Natural killer cell (primary cell): ENCODE data around the gene FANCG. TPM values are rescaled to one million over a fixed set of nuclear protein-coding genes. Genes with fewer than 3 reads are reported as not detected.

Experiments
- ATAC-seq, 3 donors: fragments of 150-1000 bp in 2 of 3; fragments of 200-7000 bp in 1 of 3; cut with Tn5 transposase; 1 replicate in 1 of 3; 2 replicates in 2 of 3; pipeline ENCODE4 v1.10.0; 2021; ENCODE audit warnings: mild to moderate bottlenecking in 2 of 3, moderate library complexity in 2 of 3
- DNase-seq, 2 donors: peaks; one replicate each; pipeline versions ENCODE4 v3.0.0 to v3.0.0-alpha.2; 2013 to 2021; ENCODE audit warnings: mixed read lengths in 1 of 2
- H3K27ac ChIP-seq: one replicate; pipeline ENCODE4 v1.5.1; 2013; ENCODE audit warnings: mild to moderate bottlenecking, low read length
- H3K27me3 ChIP-seq: one replicate; pipeline ENCODE4 v1.6.1; 2013; ENCODE audit warnings: low read length; ENCODE audit not compliant: control insufficient read depth, insufficient read depth
- H3K36me3 ChIP-seq: one replicate; pipeline ENCODE4 v1.6.1; 2013; ENCODE audit warnings: low read length; ENCODE audit not compliant: control insufficient read depth, insufficient read depth
- H3K4me1 ChIP-seq: one replicate; pipeline ENCODE4 v1.6.1; 2013; ENCODE audit warnings: low read length; ENCODE audit not compliant: control insufficient read depth, insufficient read depth
- H3K4me3 ChIP-seq: one replicate; pipeline ENCODE4 v1.5.1; 2013; ENCODE audit warnings: low read length
- H3K9me3 ChIP-seq: one replicate; pipeline ENCODE4 v1.6.1; 2013; ENCODE audit warnings: low read length; ENCODE audit not compliant: control insufficient read depth, insufficient read depth
- H3K27ac Mint-ChIP-seq, 2 donors: one replicate each; pipeline ENCODE4 v1.8.0; 2022; ENCODE audit warnings: mild to moderate bottlenecking in 2 of 2, mixed read lengths in 2 of 2, moderate library complexity in 1 of 2
- H3K27me3 Mint-ChIP-seq, 2 donors: one replicate each; pipeline ENCODE4 v1.8.0; 2022; ENCODE audit warnings: low read depth in 2 of 2, mixed read lengths in 2 of 2
- H3K36me3 Mint-ChIP-seq: one replicate; pipeline ENCODE4 v1.8.0; 2022; ENCODE audit warnings: mixed read lengths
- H3K4me1 Mint-ChIP-seq, 2 donors: one replicate each; pipeline ENCODE4 v1.8.0; 2022; ENCODE audit warnings: mixed read lengths in 2 of 2
- H3K4me3 Mint-ChIP-seq: one replicate; pipeline ENCODE4 v1.8.0; 2022; ENCODE audit warnings: mild to moderate bottlenecking, moderate library complexity, mixed read lengths
- H3K9me3 Mint-ChIP-seq, 2 donors: one replicate each; pipeline ENCODE4 v1.8.0; 2022; ENCODE audit warnings: mixed read lengths in 2 of 2
- WGBS: methylation state at CpG from one replicate; pipeline ENCODE4 v1.1.7; 2013; ENCODE audit warnings: missing lambda C conversion rate; ENCODE audit not compliant: insufficient coverage; 5-methylcytosine and 5-hydroxymethylcytosine counted together
- intact Hi-C: fragments of 100-400 bp; cut with micrococcal nuclease; formaldehyde crosslinking; loops from one replicate; pipeline ENCODE4 v1.14.2; 2022
- total RNA-seq, 4 donors: library from RNA; stranded (reverse); fragments of 120-200 nt in 1 of 4; gene quantifications; one replicate each; pipeline versions ENCODE4 v1.2.3 to v1.2.4, GENCODE V29; 2013 to 2022
- TF ChIP-seq, protein P1 (sequence below): fragments of 200-600 bp; IDR thresholded peaks from one replicate; pipeline ENCODE4 v1.8.0; 2022; ENCODE audit warnings: antibody characterized with exemption

Gene FANCG
- total RNA-seq, 3 donors from 2014 or later (not counting 1 experiment from before 2014, with no cell fraction given) = 33.9 to 38.9 (median 35.7) TPM

DNA sequence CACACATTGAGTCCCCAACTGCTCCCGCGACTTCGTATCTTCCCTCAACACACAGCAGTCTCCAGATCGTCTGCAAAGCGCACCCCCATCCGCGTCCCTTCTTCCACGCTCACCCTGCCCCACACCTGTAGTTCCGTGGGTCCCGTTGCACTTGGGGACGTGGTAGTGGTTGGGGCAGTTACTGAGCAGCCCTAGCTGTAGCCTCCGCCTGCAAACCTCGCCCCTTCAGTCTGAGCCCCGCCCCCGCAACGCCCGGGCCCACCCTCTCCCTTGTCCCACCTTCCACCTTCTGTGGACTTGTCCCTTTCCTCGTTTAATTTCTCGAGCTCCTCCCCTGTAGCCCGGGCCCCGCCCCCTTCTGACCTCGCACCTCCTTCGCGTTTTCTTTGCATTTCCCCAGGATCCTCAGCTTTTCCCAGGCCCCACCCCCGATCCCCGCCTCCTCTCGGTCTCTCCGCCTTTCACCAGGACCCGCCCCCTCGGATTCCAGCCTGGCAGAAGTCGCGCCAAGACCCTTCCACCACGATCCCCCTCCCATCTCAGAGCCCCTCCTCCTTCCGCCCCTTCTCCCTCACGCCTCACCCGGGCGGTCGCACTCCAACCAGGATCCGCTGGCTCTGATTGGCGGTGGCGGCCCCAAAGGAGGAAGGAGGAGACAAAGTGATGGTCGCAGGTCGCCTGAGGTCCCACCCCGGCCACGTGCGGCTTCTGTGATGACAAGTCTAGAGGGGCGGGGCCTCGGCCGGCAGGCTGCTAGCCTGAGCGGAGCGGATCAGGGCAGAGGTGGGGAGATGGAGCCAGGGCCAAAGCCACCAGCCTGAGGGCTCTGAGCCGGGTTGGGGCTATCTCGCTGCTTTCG is 36.2 kb upstream of the FANCG start, which contains the start of gene ATOSB:
TSS of gene ATOSB (minus strand) at position 183 of the 859 bp plus-strand sequence. CDS start 7,588 bp downstream, outside the sequence.
- no peaks in the 10 kb centered on the region for H3K9me3 Mint-ChIP-seq
- Histone ChIP-seq H3K9me3 (no peaks in the 10 kb centered on the region), H3K27ac (peak within 1 kb of the TSS; percentile 79), H3K4me1 (peaks cover 49% of the 10 kb centered on the region), H3K36me3 (no peaks in the 10 kb centered on the region), H3K27me3 (no peaks in the 10 kb centered on the region), H3K4me3 (peak within 1 kb of the TSS; percentile 67)
- H3K27me3 Mint-ChIP-seq = peaks cover 0 to 2% of the 10 kb centered on the region in 2 donors
- intact Hi-C loops = loop anchor here (1.0 to 10.0 kb wide), 9 partner anchors 13 to 699 kb away; partner anchors contain the start of genes HINT2, SPAG8, STOML2 and TESK1
- H3K27ac Mint-ChIP-seq = peak within 1 kb of the TSS; percentile 92 to 95
- H3K4me3 Mint-ChIP-seq = peak within 1 kb of the TSS; percentile 97
- WGBS = under 1% methylated on average over 51 of the region's 54 CpGs
- H3K4me1 Mint-ChIP-seq = peaks cover 45 to 57% of the 10 kb centered on the region in 2 donors
- no peaks in the 10 kb centered on the region for H3K36me3 Mint-ChIP-seq
- ATAC-seq (peak; percentile 58 to 82 (median 68)), DNase-seq (peak; percentile 93 to 95)
- TF ChIP-seq, protein P1, sequence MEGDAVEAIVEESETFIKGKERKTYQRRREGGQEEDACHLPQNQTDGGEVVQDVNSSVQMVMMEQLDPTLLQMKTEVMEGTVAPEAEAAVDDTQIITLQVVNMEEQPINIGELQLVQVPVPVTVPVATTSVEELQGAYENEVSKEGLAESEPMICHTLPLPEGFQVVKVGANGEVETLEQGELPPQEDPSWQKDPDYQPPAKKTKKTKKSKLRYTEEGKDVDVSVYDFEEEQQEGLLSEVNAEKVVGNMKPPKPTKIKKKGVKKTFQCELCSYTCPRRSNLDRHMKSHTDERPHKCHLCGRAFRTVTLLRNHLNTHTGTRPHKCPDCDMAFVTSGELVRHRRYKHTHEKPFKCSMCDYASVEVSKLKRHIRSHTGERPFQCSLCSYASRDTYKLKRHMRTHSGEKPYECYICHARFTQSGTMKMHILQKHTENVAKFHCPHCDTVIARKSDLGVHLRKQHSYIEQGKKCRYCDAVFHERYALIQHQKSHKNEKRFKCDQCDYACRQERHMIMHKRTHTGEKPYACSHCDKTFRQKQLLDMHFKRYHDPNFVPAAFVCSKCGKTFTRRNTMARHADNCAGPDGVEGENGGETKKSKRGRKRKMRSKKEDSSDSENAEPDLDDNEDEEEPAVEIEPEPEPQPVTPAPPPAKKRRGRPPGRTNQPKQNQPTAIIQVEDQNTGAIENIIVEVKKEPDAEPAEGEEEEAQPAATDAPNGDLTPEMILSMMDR = no peak

DNA sequence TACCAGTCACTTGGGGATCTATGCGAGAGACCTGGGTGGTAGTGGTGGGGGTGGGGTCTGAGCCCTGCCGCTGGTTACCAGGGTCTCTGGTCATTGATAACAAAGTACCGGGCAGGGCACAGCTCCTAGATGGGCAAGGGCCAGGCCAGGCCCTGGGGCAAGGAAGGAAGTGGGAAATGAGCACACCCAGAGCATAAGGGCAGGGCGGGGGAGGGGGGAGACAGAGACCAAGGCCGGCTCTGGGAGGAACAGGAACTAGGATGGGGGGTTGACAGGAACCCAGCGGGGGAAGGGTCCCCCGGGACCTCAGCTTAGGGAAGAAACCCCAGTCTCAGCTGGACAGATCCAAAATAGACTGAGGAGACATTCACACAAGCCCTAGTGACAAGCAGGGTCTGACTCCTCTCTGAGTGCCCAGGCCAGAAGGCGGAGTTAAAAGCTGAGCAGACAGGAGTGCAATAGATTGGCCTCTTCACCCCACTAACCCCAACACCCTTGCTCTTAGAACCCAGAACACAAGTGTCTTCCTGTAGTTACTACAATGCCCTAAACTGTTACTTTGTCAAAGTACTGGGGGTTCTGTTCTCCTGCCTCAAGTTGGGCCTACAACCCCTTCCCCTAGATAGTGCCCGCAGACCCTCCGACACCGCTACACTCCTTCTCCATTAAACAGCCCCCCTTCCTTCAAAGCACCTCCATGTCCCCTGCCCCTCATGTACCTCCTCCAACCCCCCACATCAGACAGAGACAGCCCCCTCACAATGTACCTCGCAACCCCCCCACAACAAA is 35.3 kb upstream of the FANCG start:
- peak overlapping the region; percentile 79 for H3K27ac ChIP-seq
- H3K27ac Mint-ChIP-seq = peak overlapping the region; percentile 92 to 95
- H3K27me3 ChIP-seq = no peaks in the 10 kb centered on the region
- H3K27me3 Mint-ChIP-seq = no peaks in the 10 kb centered on the region
- no peaks in the 10 kb centered on the region for H3K36me3 ChIP-seq
- H3K4me3 Mint-ChIP-seq = peak overlapping the region; percentile 97
- peak in 1 of 3 donors; percentile 14 for ATAC-seq
- intact Hi-C loops = loop anchor here (1.0 to 10.0 kb wide), 4 partner anchors 43 to 700 kb away; partner anchors contain the start of genes HINT2, SPAG8, TESK1 and UNC13B
- TF ChIP-seq, protein P1 = no peak
- H3K9me3 Mint-ChIP-seq = no peaks in the 10 kb centered on the region
- peaks cover 58% of the 10 kb centered on the region for H3K4me1 ChIP-seq
- DNase-seq = peak; percentile 46 to 66
- 5% methylated on average over 12 of the region's 12 CpGs for WGBS
- peak overlapping the region; percentile 67 for H3K4me3 ChIP-seq
- no peaks in the 10 kb centered on the region for H3K36me3 Mint-ChIP-seq
- peaks cover 52 to 65% of the 10 kb centered on the region in 2 donors for H3K4me1 Mint-ChIP-seq
- H3K9me3 ChIP-seq = no peaks in the 10 kb centered on the region

DNA sequence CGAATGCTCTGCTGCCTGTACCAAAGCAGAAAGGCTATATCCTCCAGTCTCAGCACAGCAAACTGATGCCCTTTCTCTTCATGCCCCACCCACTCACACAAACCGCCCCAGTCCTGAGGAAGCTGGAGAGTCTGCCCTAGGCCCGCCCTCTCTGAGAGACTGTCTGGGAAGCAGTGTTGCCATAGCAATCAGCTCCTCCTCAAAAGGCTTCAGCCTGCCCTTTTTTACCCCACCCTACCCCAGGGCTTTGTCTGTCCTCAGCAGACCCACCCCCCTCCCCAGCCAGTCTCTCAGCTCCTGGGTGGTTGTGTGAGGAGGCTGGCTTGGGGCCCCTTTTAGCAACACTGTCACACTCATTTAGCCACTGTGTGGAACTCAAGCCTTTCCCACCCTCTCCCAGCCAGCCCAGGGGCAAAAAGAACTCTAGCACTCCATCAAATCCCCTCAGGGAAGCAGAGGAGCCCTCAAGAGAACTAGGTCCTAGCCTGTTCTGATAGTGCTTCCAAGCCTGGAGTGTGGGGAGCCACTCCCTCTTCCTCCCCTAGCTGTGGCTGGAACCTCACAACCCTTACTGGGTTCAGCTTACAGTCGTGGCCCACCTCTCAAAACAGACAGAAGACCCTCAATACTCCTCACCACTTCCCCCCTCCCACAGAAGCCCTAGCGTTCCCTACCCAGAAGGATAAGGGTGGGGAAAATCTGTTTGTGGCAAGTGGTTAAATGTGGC is 34.5 kb upstream of the FANCG start:
- Histone ChIP-seq H3K9me3 (no peaks in the 10 kb centered on the region), H3K4me3 (peak overlapping the region; percentile 67), H3K27ac (peak overlapping the region; percentile 79), H3K4me1 (peaks cover 59% of the 10 kb centered on the region), H3K27me3 (no peaks in the 10 kb centered on the region), H3K36me3 (no peaks in the 10 kb centered on the region)
- Mint-ChIP-seq H3K27me3 (no peaks in the 10 kb centered on the region), H3K27ac (peak overlapping the region; percentile 92 to 95), H3K4me3 (peak overlapping the region; percentile 97), H3K9me3 (no peaks in the 10 kb centered on the region), H3K4me1 (peaks cover 59 to 73% of the 10 kb centered on the region in 2 donors), H3K36me3 (no peaks in the 10 kb centered on the region)
- DNase-seq (peak in 1 of 2 donors; percentile 83), ATAC-seq (peak in 1 of 3 donors; percentile 5)
- intact Hi-C loops = loop anchor here (2.0 to 10.0 kb wide), 2 partner anchors 491 to 701 kb away; partner anchors contain the start of genes HINT2, SPAG8 and TESK1
- 9% methylated on average over 3 of the region's 5 CpGs for WGBS
- TF ChIP-seq, protein P1 = no peak
